IPS-18a (cell line): Measurements from ENCODE around the gene STK32B.

Experiments
- H3K27ac ChIP-seq: one replicate; pipeline ENCODE4 v1.5.1; 2013; ENCODE audit warnings: low read length
- H3K27me3 ChIP-seq: one replicate; pipeline ENCODE4 v1.6.1; 2013; ENCODE audit warnings: mild to moderate bottlenecking, low read length; ENCODE audit not compliant: control insufficient read depth, insufficient read depth
- H3K36me3 ChIP-seq: one replicate; pipeline ENCODE4 v1.6.1; 2013; ENCODE audit warnings: low read depth, low read length; ENCODE audit not compliant: control insufficient read depth
- H3K4me1 ChIP-seq: one replicate; pipeline ENCODE4 v1.6.1; 2013; ENCODE audit warnings: low read depth, low read length; ENCODE audit not compliant: control insufficient read depth
- H3K4me3 ChIP-seq: one replicate; pipeline ENCODE4 v1.5.1; 2013; ENCODE audit warnings: low read length
- H3K9ac ChIP-seq: one replicate; pipeline ENCODE4 v1.6.1; 2013; ENCODE audit warnings: mild to moderate bottlenecking, low read length, moderate library complexity
- H3K9me3 ChIP-seq: one replicate; pipeline ENCODE4 v1.6.1; 2013; ENCODE audit warnings: low read depth, low read length; ENCODE audit not compliant: control insufficient read depth

STK32B gene

DNA sequence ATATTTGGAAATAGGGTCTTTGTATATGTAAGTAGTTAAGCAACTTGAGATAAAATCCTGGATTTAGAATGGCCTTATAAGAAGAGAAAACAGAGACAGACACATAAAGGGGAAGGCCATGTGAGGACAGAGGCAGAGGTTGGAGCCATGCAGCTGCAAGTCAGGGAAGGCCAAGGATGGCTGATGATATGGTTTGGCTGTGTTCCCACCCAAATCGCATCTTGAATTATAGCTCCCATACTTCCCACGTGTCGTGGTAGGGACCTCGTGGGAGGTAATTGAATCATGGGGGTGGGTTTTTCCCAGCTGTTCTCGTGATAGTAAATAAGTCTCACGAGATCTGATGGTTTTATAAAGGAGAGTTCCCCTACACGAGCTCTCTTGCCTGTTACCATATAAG lies 76.3 kb downstream of the STK32B start:
- H3K4me1 ChIP-seq = no peaks in the 10 kb centered on the region
- no peak overlapping the region for H3K4me3 ChIP-seq
- H3K27ac ChIP-seq = no peak overlapping the region
- H3K9ac ChIP-seq = no peak overlapping the region
- H3K9me3 ChIP-seq = no peaks in the 10 kb centered on the region
- no peaks in the 10 kb centered on the region for H3K27me3 ChIP-seq
- no peaks in the 10 kb centered on the region for H3K36me3 ChIP-seq

DNA sequence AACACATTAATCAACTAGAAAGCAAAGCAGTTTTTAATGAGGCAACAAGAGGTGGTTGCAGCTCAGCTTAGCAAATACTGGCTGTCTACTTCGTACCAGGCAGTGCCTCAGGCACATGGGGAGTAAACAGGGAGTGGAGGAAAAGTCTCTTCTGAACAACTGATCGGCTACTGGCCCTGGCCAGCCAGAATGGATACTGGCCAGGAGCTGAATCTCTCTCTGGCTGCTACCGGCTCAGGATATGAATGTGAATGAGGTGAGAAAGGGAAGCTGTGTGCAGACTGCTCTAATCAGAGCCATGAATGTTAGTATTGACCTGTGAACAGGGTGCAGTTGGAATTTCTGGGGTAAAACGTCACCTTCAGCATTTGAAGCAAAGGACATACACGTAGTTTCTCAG lies 77.3 kb downstream of the STK32B start:
- Histone ChIP-seq H3K27ac (no peak overlapping the region), H3K36me3 (no peaks in the 10 kb centered on the region), H3K4me1 (peaks cover 7% of the 10 kb centered on the region), H3K9ac (no peak overlapping the region), H3K9me3 (no peaks in the 10 kb centered on the region), H3K4me3 (no peak overlapping the region), H3K27me3 (no peaks in the 10 kb centered on the region)

- Histone ChIP-seq H3K4me3 (no peak overlapping the region), H3K27me3 (no peaks in the 10 kb centered on the region), H3K9ac (no peak overlapping the region), H3K4me1 (peaks cover 23% of the 10 kb centered on the region), H3K36me3 (no peaks in the 10 kb centered on the region), H3K9me3 (no peaks in the 10 kb centered on the region), H3K27ac (no peak overlapping the region)
Observed at GRCh38 chr4:5133201-5133600, 81.9 kb downstream of the STK32B start.

- Histone ChIP-seq H3K4me3 (no peak overlapping the region), H3K27me3 (no peaks in the 10 kb centered on the region), H3K9me3 (no peaks in the 10 kb centered on the region), H3K27ac (no peak overlapping the region), H3K9ac (no peak overlapping the region), H3K36me3 (no peaks in the 10 kb centered on the region), H3K4me1 (peaks cover 23% of the 10 kb centered on the region)
Observed at GRCh38 chr4:5133933-5134594, 82.8 kb downstream of the STK32B start.

GRCh38 chr4:5134620-5135019 lies 83.3 kb downstream of the STK32B start:
- Histone ChIP-seq H3K36me3 (no peaks in the 10 kb centered on the region), H3K27me3 (no peaks in the 10 kb centered on the region), H3K27ac (no peak overlapping the region), H3K9ac (no peak overlapping the region), H3K4me1 (peaks cover 23% of the 10 kb centered on the region), H3K4me3 (no peak overlapping the region), H3K9me3 (no peaks in the 10 kb centered on the region)

DNA sequence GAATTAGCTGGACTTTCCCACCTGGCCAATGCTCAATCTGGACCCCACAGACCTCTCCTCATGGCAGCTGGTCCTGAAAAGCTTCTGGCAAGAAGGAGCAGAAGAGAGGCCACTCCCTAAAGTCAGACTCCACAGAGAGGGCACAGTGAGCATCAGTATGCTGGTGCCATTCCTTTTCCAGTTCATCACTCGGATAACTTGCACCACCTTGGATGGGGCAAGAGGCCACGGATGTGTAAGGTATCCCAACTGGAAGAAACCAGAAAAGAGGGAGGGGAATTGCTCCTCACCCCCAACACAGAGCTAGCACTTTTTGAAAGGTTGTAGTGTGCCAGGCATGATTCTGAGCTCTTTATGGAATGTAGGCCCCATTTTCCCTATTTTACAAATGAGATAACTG lies 85.9 kb downstream of the STK32B start:
- Histone ChIP-seq H3K27me3 (no peaks in the 10 kb centered on the region), H3K4me1 (peaks cover 23% of the 10 kb centered on the region), H3K27ac (no peak overlapping the region), H3K9me3 (no peaks in the 10 kb centered on the region), H3K4me3 (no peak overlapping the region), H3K9ac (no peak overlapping the region), H3K36me3 (no peaks in the 10 kb centered on the region)

GRCh38 chr4:5137927-5138326 lies 86.6 kb downstream of the STK32B start:
- Histone ChIP-seq H3K36me3 (no peaks in the 10 kb centered on the region), H3K27me3 (no peaks in the 10 kb centered on the region), H3K27ac (no peak overlapping the region), H3K4me1 (peaks cover 23% of the 10 kb centered on the region), H3K4me3 (no peak overlapping the region), H3K9ac (no peak overlapping the region), H3K9me3 (no peaks in the 10 kb centered on the region)

GRCh38 chr4:5138389-5138788 lies 87.1 kb downstream of the STK32B start:
- H3K4me3 ChIP-seq = no peak overlapping the region
- H3K27ac ChIP-seq = no peak overlapping the region
- no peaks in the 10 kb centered on the region for H3K9me3 ChIP-seq
- no peaks in the 10 kb centered on the region for H3K36me3 ChIP-seq
- H3K4me1 ChIP-seq = peaks cover 18% of the 10 kb centered on the region
- H3K27me3 ChIP-seq = no peaks in the 10 kb centered on the region
- no peak overlapping the region for H3K9ac ChIP-seq

- H3K4me3 ChIP-seq = no peak overlapping the region
- H3K9me3 ChIP-seq = no peaks in the 10 kb centered on the region
- no peak overlapping the region for H3K9ac ChIP-seq
- H3K27ac ChIP-seq = no peak overlapping the region
- no peaks in the 10 kb centered on the region for H3K36me3 ChIP-seq
- peaks cover 11% of the 10 kb centered on the region for H3K4me1 ChIP-seq
- no peaks in the 10 kb centered on the region for H3K27me3 ChIP-seq
Observed at GRCh38 chr4:5139141-5139540, 87.9 kb downstream of the STK32B start.

GRCh38 chr4:5141802-5142201 lies 90.5 kb downstream of the STK32B start:
- Histone ChIP-seq H3K27ac (no peak overlapping the region), H3K9ac (no peak overlapping the region), H3K36me3 (no peaks in the 10 kb centered on the region), H3K4me1 (no peaks in the 10 kb centered on the region), H3K4me3 (no peak overlapping the region), H3K9me3 (no peaks in the 10 kb centered on the region), H3K27me3 (no peaks in the 10 kb centered on the region)

- H3K9ac ChIP-seq = no peak overlapping the region
- H3K27me3 ChIP-seq = no peaks in the 10 kb centered on the region
- H3K4me1 ChIP-seq = no peaks in the 10 kb centered on the region
- no peaks in the 10 kb centered on the region for H3K9me3 ChIP-seq
- H3K36me3 ChIP-seq = no peaks in the 10 kb centered on the region
- no peak overlapping the region for H3K4me3 ChIP-seq
- H3K27ac ChIP-seq = no peak overlapping the region
Observed at GRCh38 chr4:5142726-5143125, 91.4 kb downstream of the STK32B start.

DNA sequence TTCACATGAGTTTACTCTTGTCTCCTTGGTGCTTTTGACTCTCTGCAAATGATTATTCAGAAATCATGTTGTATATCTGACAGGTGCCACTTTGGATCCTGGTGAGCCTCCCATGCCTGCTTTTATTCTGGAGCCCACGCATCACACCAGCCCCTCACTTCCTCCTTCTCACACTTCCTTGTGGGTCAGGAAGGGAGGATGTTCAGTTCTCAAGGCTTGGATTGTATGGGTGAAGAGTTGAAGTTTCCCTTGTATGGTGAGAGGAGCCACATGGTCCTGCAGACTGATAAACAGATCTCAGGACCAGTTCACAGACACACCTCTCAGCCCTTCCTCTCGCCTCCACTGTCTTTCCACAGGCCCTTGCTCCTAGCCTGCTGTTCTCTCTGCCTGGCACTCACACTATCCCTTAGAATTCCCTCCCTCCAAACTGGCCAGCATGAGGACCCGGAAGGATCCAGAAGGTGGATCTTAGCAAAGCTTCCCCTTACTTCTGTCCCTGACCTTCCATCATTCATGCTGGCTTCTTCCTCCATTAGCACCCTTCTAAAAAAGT lies 92.1 kb downstream of the STK32B start:
- no peaks in the 10 kb centered on the region for H3K36me3 ChIP-seq
- no peaks in the 10 kb centered on the region for H3K4me1 ChIP-seq
- H3K27ac ChIP-seq = no peak overlapping the region
- no peak overlapping the region for H3K9ac ChIP-seq
- no peaks in the 10 kb centered on the region for H3K9me3 ChIP-seq
- no peaks in the 10 kb centered on the region for H3K27me3 ChIP-seq
- no peak overlapping the region for H3K4me3 ChIP-seq
